NCI-H146 treated with DMSO at 0.1 percent for 48 hours (cell line): ENCODE measurements around the gene LTBR.
"Not testable (repeated sequence)": the region's sequence is repeated elsewhere in the genome, so short reads cannot be mapped to it uniquely, and the experiment has no call there.

Source experiments
- DNase-seq: peaks from one replicate; lab custom pipeline; 2025; ENCODE audit not compliant: unreplicated experiment; lab: John Stamatoyannopoulos, UW

Gene LTBR

GRCh38 chr12:6383572-6384498, at the start of gene LTBR:
TSS of gene LTBR (plus strand) at chr12:6384162. CDS start at chr12:6384359, 197 bp downstream.
- peak; percentile 75 for DNase-seq

- DNase-seq: no peak
Observed at GRCh38 chr12:6334359-6334758, 49.6 kb upstream of the LTBR start.

GRCh38 chr12:6334940-6335450, 49.0 kb upstream of the LTBR start:
- DNase-seq: no peak

GRCh38 chr12:6335451-6336078, 48.4 kb upstream of the LTBR start:
- DNase-seq: no peak

- no peak for DNase-seq
Observed at GRCh38 chr12:6336079-6336888, 47.7 kb upstream of the LTBR start.

GRCh38 chr12:6336889-6337853, 46.8 kb upstream of the LTBR start:
- no peak for DNase-seq

GRCh38 chr12:6337958-6338433, 46.0 kb upstream of the LTBR start:
- DNase-seq: no peak

GRCh38 chr12:6338536-6338935, 45.4 kb upstream of the LTBR start:
- DNase-seq: not testable (repeated sequence)

GRCh38 chr12:6338955-6339354, 45.0 kb upstream of the LTBR start:
- DNase-seq: no peak

GRCh38 chr12:6340032-6340638, 43.8 kb upstream of the LTBR start:
- no peak for DNase-seq

- DNase-seq: no peak
Observed at GRCh38 chr12:6340745-6341416, 43.1 kb upstream of the LTBR start.

GRCh38 chr12:6341417-6342139, 42.4 kb upstream of the LTBR start, which contains the start of gene TNFRSF1A:
TSS of gene TNFRSF1A (minus strand) at chr12:6342076. CDS start at chr12:6341814, 262 bp downstream.
- DNase-seq: no peak

GRCh38 chr12:6342140-6342889, 41.6 kb upstream of the LTBR start:
- DNase-seq: no peak

GRCh38 chr12:6343518-6343917, 40.4 kb upstream of the LTBR start:
- DNase-seq: no peak

- DNase-seq: not testable (repeated sequence)
Observed at GRCh38 chr12:6344101-6344660, 39.8 kb upstream of the LTBR start.

- DNase-seq: no peak
Observed at GRCh38 chr12:6345319-6346091, 38.5 kb upstream of the LTBR start.
